ENCODE data around the gene PPP5C. TPM values are rescaled to one million over a fixed set of nuclear protein-coding genes. Genes with fewer than 3 reads are reported as not detected.
A peak's percentile ranks its signal among the peaks of the same experiment; 100 is the strongest.
"Not testable (repeated sequence)": the region's sequence is repeated elsewhere in the genome, so short reads cannot be mapped to it uniquely, and the experiment has no call there.

Gene PPP5C
- total RNA-seq, 2 donors from 2014 or later: 46.0 to 87.5 TPM

DNA sequence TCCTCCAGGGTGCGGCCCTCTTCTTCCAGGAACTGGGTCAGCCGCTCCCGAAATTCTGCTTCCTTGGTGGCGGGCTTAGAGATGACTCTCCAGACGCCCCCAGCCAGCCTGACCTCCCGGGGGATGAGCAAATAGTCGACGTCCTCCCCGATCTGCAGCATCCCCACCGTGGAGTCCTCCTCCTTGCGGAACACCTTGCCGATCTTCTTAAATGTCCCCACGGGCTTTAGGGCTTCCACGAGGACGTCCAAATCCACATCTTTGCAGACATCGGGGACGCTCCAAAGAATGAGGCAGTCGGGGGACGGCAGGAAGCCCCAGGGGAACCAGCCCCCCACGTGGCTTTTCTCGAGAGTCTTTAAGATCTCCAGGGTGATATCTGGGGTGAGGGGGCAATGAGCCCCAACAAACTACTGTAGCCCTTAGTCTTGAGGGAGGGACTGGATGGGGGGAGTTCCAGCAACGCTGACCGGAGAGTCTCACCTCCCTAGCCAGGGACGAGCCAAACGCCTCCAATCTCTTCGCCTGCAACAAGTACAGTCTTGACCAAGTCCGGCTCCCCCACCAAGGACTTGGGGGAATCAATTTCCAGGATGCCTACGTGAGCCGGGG is 65.9 kb downstream of the PPP5C start:
- no peaks in the 10 kb centered on the region for H3K9me3 ChIP-seq
- H3K9ac ChIP-seq (ENCODE audit: low read depth in 2 of 2, low read length in 2 of 2): peak overlapping the region in 1 of 2 donors; percentile 39
- H3K4me3 ChIP-seq: peak overlapping the region; percentile 25
- H3K4me1 ChIP-seq: no peaks in the 10 kb centered on the region
- intact Hi-C loops (cut with DNase I): no loop called here
- DNase-seq: no peak
- H3K36me3 ChIP-seq: no peaks in the 10 kb centered on the region
- no peak overlapping the region for H3K27ac ChIP-seq
- H3K27me3 ChIP-seq: peaks cover 38% of the 10 kb centered on the region
- TF ChIP-seq, protein P1, sequence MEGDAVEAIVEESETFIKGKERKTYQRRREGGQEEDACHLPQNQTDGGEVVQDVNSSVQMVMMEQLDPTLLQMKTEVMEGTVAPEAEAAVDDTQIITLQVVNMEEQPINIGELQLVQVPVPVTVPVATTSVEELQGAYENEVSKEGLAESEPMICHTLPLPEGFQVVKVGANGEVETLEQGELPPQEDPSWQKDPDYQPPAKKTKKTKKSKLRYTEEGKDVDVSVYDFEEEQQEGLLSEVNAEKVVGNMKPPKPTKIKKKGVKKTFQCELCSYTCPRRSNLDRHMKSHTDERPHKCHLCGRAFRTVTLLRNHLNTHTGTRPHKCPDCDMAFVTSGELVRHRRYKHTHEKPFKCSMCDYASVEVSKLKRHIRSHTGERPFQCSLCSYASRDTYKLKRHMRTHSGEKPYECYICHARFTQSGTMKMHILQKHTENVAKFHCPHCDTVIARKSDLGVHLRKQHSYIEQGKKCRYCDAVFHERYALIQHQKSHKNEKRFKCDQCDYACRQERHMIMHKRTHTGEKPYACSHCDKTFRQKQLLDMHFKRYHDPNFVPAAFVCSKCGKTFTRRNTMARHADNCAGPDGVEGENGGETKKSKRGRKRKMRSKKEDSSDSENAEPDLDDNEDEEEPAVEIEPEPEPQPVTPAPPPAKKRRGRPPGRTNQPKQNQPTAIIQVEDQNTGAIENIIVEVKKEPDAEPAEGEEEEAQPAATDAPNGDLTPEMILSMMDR (IDR thresholded peaks at IDR 0.05): no peak

DNA sequence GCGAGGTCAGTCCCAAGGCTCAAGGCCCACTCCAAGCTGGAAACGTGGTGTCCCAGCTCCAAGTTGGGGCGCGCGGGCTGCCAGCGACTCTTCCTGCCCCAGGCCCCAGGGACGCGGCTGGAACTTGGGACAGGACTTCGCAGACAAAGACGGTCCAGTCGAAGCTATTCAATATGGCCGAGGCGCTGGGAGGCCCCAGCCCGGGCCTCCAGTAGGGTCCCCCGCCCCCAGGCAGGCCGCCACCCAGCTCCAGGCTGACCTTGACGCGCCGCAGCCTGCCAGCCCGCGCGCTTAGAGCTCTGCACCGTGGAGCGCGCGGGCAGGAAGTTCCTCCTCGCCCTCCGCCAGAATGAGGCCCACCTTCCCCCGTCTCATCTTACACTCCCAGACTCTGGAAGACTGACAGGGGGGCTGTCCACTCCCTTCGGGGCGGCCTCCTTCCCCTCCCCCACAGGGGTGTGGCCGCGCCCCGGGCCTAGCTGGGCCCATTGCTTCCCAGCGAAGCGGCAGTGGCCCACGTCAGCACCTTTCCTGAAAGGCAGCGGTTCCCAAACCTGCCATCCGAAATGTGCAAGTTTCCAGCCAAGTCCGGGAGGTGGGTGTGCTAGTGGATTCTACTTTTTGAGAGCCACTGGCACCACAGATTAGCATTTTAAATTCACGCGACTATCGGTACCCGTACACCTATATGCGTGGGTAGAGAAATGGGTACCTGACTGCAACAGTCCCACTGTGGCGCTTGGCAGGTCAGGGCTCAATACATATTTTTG is 66.6 kb downstream of the PPP5C start, which contains the start of gene CCDC8:
Gene CCDC8 (minus strand): TSS at position 303 of the 770 bp plus-strand sequence. CDS start 754 bp downstream, outside the sequence.
- TF ChIP-seq, protein P1 (IDR thresholded peaks at IDR 0.05): no peak
- no peaks in the 10 kb centered on the region for H3K4me1 ChIP-seq
- peaks cover 36% of the 10 kb centered on the region for H3K27me3 ChIP-seq
- no peaks in the 10 kb centered on the region for H3K36me3 ChIP-seq
- H3K27ac ChIP-seq: no peak within 1 kb of the TSS
- H3K4me3 ChIP-seq: peak within 1 kb of the TSS; percentile 25
- intact Hi-C loops (cut with DNase I): no loop called here
- H3K9ac ChIP-seq (ENCODE audit: low read depth in 2 of 2, low read length in 2 of 2): peak within 1 kb of the TSS in 1 of 2 donors; percentile 39
- DNase-seq: peak; percentile 62
- H3K9me3 ChIP-seq: no peaks in the 10 kb centered on the region

DNA sequence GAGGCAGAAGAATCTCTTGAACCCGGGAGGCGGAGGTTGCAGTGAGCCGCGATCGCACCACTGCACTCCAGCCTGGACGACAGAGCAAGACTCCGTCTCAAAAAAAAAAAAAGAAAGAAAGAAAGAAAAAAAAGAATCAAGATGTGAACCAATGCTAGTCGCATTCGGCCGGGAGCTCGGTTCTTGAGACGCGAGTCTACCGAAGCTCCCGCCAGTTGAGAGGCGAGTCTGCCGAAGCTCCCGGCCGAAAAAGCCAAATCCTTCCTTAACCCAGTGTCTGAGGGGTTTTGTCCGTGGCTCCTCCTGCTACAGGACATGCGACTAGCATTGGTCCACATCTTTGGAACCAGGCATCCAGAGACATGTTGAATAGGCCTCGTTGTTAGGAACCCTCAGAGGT is 68.0 kb downstream of the PPP5C start:
- H3K9ac ChIP-seq (ENCODE audit: low read depth in 2 of 2, low read length in 2 of 2); intact Hi-C loops (cut with DNase I); H3K27ac ChIP-seq; H3K9me3 ChIP-seq; H3K4me3 ChIP-seq; H3K36me3 ChIP-seq; H3K4me1 ChIP-seq; DNase-seq: not testable (repeated sequence)
- H3K27me3 ChIP-seq: peaks cover 33% of the 10 kb centered on the region

DNA sequence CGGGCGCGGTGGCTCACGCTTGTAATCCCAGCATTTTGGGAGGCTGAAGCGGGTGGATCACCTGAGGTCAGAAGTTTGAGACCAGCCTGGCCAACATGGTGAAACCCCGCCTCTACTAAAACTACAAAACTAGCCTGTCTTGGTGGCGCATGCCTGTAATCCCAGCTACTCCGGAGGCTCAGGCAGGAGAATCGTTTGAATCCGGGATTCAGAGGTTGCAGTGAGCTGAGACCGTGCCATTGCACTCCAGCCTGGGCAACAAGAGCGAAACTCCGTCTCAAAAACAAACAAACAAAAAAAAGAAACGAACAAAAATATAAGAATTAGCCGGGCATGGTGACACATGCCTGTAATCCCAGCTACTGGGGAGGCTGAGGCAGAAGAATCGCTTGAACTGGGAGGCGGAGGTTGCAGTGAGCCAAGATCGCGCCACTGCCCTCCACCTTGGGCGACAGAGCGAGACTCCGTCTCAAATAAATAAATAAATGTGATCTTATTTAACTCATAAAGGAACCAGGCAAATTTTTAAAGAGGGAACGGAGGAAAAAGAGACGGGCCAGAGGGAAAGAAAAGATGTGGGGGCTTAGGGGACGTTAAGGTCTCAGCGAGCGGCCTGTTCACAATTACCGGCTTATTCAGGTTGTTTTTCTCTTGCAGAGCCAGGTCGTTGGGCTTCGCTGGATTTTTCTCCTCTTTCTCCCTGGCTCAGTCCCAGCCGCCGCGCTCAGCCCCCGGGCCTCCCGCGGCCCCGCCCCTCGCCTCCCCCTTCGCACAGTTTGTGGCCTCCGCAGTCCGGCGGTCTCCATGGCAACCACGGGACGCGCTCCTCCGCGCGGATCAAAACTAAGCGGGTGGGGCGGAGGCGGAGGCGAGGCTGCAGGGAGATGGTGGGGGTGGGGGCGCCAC is 69.2 kb downstream of the PPP5C start:
- H3K9me3 ChIP-seq; H3K9ac ChIP-seq (ENCODE audit: low read depth in 2 of 2, low read length in 2 of 2); H3K4me1 ChIP-seq; H3K4me3 ChIP-seq; intact Hi-C loops (cut with DNase I); H3K36me3 ChIP-seq; H3K27ac ChIP-seq: not testable (repeated sequence)
- H3K27me3 ChIP-seq: peaks cover 33% of the 10 kb centered on the region
- DNase-seq: peak; percentile 73

DNA sequence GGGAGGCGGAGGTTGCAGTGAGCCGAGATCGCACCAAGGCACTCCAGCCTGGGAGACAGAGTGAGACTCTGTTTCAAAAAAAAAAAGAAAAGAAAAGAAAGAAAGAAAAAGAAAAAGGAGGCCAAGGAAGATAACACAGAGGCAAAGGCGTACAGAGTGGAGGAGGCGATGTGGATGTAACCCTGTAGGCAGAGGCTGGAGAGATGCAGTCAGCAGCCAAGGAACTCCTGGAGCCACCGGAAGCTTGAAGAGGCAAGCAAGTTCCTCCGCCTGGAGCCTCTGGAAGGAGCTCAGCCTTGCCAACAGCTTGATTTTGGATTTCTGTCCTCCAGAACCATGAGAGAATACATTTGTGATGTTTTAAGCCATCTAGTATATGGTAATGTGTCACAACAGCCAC is 73.2 kb downstream of the PPP5C start:
- no peak overlapping the region for H3K27ac ChIP-seq
- TF ChIP-seq, protein P1 (IDR thresholded peaks at IDR 0.05): no peak
- no peaks in the 10 kb centered on the region for H3K4me1 ChIP-seq
- no peak overlapping the region for H3K4me3 ChIP-seq
- no peak overlapping the region for H3K9ac ChIP-seq (ENCODE audit: low read depth in 2 of 2, low read length in 2 of 2)
- H3K36me3 ChIP-seq: no peaks in the 10 kb centered on the region
- intact Hi-C loops (cut with DNase I): no loop called here
- H3K9me3 ChIP-seq: no peaks in the 10 kb centered on the region
- DNase-seq: no peak
- peaks cover 11% of the 10 kb centered on the region for H3K27me3 ChIP-seq

DNA sequence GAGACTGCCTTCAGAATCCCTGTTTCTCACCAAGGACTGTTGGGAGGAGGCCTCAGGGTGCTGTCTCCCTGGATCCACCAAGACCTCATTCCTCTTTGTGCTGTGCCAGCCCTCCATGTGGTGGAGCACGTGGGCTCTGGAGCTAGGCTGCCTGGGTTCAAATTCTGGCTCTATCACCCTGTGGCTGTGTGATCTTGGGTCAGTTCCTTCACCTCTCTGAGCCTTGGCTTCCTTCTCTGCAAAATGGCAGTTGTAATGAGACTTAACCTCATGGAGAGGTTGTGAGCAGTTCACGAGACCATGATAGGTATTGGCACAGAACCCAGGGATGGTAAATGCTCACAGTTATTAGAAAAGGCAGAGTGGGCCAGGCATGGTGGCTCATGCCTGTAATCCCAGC is 75.5 kb downstream of the PPP5C start:
- H3K9ac ChIP-seq (ENCODE audit: low read depth in 2 of 2, low read length in 2 of 2): no peak overlapping the region
- H3K27me3 ChIP-seq: no peaks in the 10 kb centered on the region
- H3K4me1 ChIP-seq: peaks cover 5% of the 10 kb centered on the region
- intact Hi-C loops (cut with DNase I): no loop called here
- no peaks in the 10 kb centered on the region for H3K9me3 ChIP-seq
- H3K4me3 ChIP-seq: no peak overlapping the region
- no peak for DNase-seq
- H3K36me3 ChIP-seq: no peaks in the 10 kb centered on the region
- H3K27ac ChIP-seq: no peak overlapping the region
- TF ChIP-seq, protein P1 (IDR thresholded peaks at IDR 0.05): no peak
